H9 (cell line): ENCODE measurements around the gene TMEM63A. TPM values are rescaled to one million over a fixed set of nuclear protein-coding genes. Genes with fewer than 3 reads are reported as not detected.

Experiments used
- DNase-seq: peaks from one replicate; pipeline ENCODE4 v3.0.0-alpha.2; 2017
- H2AFZ ChIP-seq: one replicate; pipeline ENCODE4 v1.6.1; 2013; ENCODE audit warnings: mild to moderate bottlenecking, low read length, control low read depth, moderate library complexity
- H2AK5ac ChIP-seq: 2 replicates; pipeline ENCODE4 v1.6.1; 2013; ENCODE audit warnings: low read length, control low read depth, mixed read lengths; ENCODE audit not compliant: insufficient read length
- H2BK120ac ChIP-seq: one replicate; pipeline ENCODE4 v1.6.1; 2013; ENCODE audit warnings: low read depth, mild to moderate bottlenecking, low read length, control low read depth, inconsistent platforms; ENCODE audit not compliant: poor library complexity, severe bottlenecking
- H2BK12ac ChIP-seq: 2 replicates; pipeline ENCODE4 v1.6.1; 2013; ENCODE audit warnings: low read length, control low read depth, mixed read lengths, low read depth; ENCODE audit not compliant: insufficient read length
- H2BK15ac ChIP-seq: 2 replicates; pipeline ENCODE4 v1.6.1; 2013; ENCODE audit warnings: low read depth, low read length, control low read depth
- H2BK20ac ChIP-seq: one replicate; pipeline ENCODE4 v1.6.1; 2013; ENCODE audit warnings: low read depth, mild to moderate bottlenecking, low read length, control low read depth, inconsistent platforms; ENCODE audit not compliant: poor library complexity, severe bottlenecking
- H2BK5ac ChIP-seq: 2 replicates; pipeline ENCODE4 v1.6.1; 2013; ENCODE audit warnings: low read length, control low read depth, mixed read lengths; ENCODE audit not compliant: insufficient read length
- H3K14ac ChIP-seq: 2 replicates; pipeline ENCODE4 v1.6.1; 2013; ENCODE audit warnings: low read length, control low read depth; ENCODE audit not compliant: insufficient read depth
- H3K18ac ChIP-seq: 2 replicates; pipeline ENCODE4 v1.6.1; 2013; ENCODE audit warnings: low read depth, mild to moderate bottlenecking, mixed read lengths, low read length, control low read depth; ENCODE audit not compliant: insufficient read length
- H3K23ac ChIP-seq: 2 replicates; pipeline ENCODE4 v1.6.1; 2013; ENCODE audit warnings: low read length, control low read depth, mixed read lengths, low read depth; ENCODE audit not compliant: insufficient read length
- H3K23me2 ChIP-seq: 2 replicates; pipeline ENCODE4 v1.6.1; 2013; ENCODE audit warnings: low read depth, mild to moderate bottlenecking, mixed read lengths, low read length, control low read depth; ENCODE audit not compliant: insufficient read length, poor library complexity, severe bottlenecking
- H3K27ac ChIP-seq: 2 replicates; pipeline ENCODE4 v1.5.1; 2013; ENCODE audit warnings: low read length, control low read depth, mixed read lengths, low read depth; ENCODE audit not compliant: insufficient read length
- H3K27me3 ChIP-seq: 2 replicates; pipeline ENCODE4 v1.6.1; 2013; ENCODE audit warnings: low read length, control low read depth, inconsistent platforms; ENCODE audit not compliant: insufficient read depth
- H3K4ac ChIP-seq: 2 replicates; pipeline ENCODE4 v1.6.1; 2013; ENCODE audit warnings: low read depth, mild to moderate bottlenecking, control low read depth, inconsistent platforms, low read length, moderate library complexity
- H3K4me1 ChIP-seq: 2 replicates; pipeline ENCODE4 v1.6.1; 2013; ENCODE audit warnings: low read length, control low read depth, inconsistent platforms; ENCODE audit not compliant: insufficient read depth
- H3K4me2 ChIP-seq: 2 replicates; pipeline ENCODE4 v1.6.1; 2013; ENCODE audit warnings: low read length, control low read depth, mixed read lengths; ENCODE audit not compliant: insufficient read length, insufficient read depth
- H3K56ac ChIP-seq: 2 replicates; pipeline ENCODE4 v1.6.1; 2013; ENCODE audit warnings: low read depth, mild to moderate bottlenecking, mixed read lengths, low read length, control low read depth; ENCODE audit not compliant: insufficient read length
- H3K79me1 ChIP-seq: 2 replicates; pipeline ENCODE4 v1.6.1; 2013; ENCODE audit warnings: low read depth, mild to moderate bottlenecking, moderate library complexity, low read length, control low read depth, inconsistent platforms; ENCODE audit not compliant: insufficient read depth, poor library complexity, severe bottlenecking
- H3K79me2 ChIP-seq: 2 replicates; pipeline ENCODE4 v1.6.1; 2013; ENCODE audit warnings: low read length, control low read depth, inconsistent platforms; ENCODE audit not compliant: insufficient read depth
- H3K9ac ChIP-seq: 2 replicates; pipeline ENCODE4 v1.6.1; 2013; ENCODE audit warnings: low read length, control low read depth, mixed read lengths; ENCODE audit not compliant: insufficient read length; ENCODE audit errors: extremely low read depth
- H3K9me3 ChIP-seq: one replicate; pipeline ENCODE4 v1.6.1; 2013; ENCODE audit warnings: low read depth, low read length, inconsistent platforms; ENCODE audit not compliant: control insufficient read depth
- H3T11ph ChIP-seq: one replicate; pipeline ENCODE4 v1.6.1; 2013; ENCODE audit warnings: mild to moderate bottlenecking, low read length, control low read depth, inconsistent platforms
- H4K20me1 ChIP-seq: one replicate; pipeline ENCODE4 v1.6.1; 2013; ENCODE audit not compliant: control insufficient read depth, insufficient read length, insufficient read depth
- H4K5ac ChIP-seq: 2 replicates; pipeline ENCODE4 v1.6.1; 2013; ENCODE audit warnings: low read depth, mild to moderate bottlenecking, mixed read lengths, low read length, control low read depth; ENCODE audit not compliant: insufficient read length
- H4K8ac ChIP-seq: replicated peaks from 2 replicates; pipeline ENCODE4 v1.6.1; 2013; ENCODE audit warnings: low read length, control low read depth, mixed read lengths, low read depth; ENCODE audit not compliant: insufficient read length
- H4K91ac ChIP-seq: 2 replicates; pipeline ENCODE4 v1.6.1; 2013; ENCODE audit warnings: low read depth, mild to moderate bottlenecking, moderate library complexity, mixed read lengths, low read length, control low read depth; ENCODE audit not compliant: insufficient read length
- H3K27ac Mint-ChIP-seq, 3 experiments: 2 replicates in 2 of 3; 3 replicates in 1 of 3; pipeline ENCODE4 v1.8.0; 2020 to 2021; ENCODE audit warnings: mixed read lengths in 3 of 3, mild to moderate bottlenecking in 1 of 3, moderate library complexity in 1 of 3
- H3K27me3 Mint-ChIP-seq: 2 replicates; pipeline ENCODE4 v1.8.0; 2021; ENCODE audit warnings: low read depth, mild to moderate bottlenecking, moderate library complexity, mixed read lengths
- H3K36me3 Mint-ChIP-seq, 3 experiments: 2 replicates in 2 of 3; 3 replicates in 1 of 3; pipeline ENCODE4 v1.8.0; 2020 to 2021; ENCODE audit warnings: low read depth in 3 of 3, mixed read lengths in 3 of 3; ENCODE audit not compliant: insufficient read depth in 1 of 3
- H3K4me1 Mint-ChIP-seq, 2 experiments: 2 replicates each; pipeline ENCODE4 v1.8.0; 2020; ENCODE audit warnings: mixed read lengths in 2 of 2
- H3K4me3 Mint-ChIP-seq, 2 experiments: 2 replicates in 1 of 2; 3 replicates in 1 of 2; pipeline ENCODE4 v1.8.0; 2020 to 2021; ENCODE audit warnings: mild to moderate bottlenecking in 2 of 2, mixed read lengths in 2 of 2, moderate library complexity in 1 of 2
- H3K9me3 Mint-ChIP-seq, 2 experiments: 2 replicates in 1 of 2; 3 replicates in 1 of 2; pipeline ENCODE4 v1.8.0; 2020; ENCODE audit warnings: mild to moderate bottlenecking in 2 of 2, mixed read lengths in 2 of 2, moderate library complexity in 1 of 2
- CTCF ChIP-seq: fragments of 200-600 bp; sonication (generic); conservative IDR thresholded peaks from 3 replicates; pipeline ENCODE4 v1.8.0; 2021; ENCODE audit warnings: antibody characterized with exemption, mild to moderate bottlenecking
- WGBS: extraction: QIAGEN DNeasy Blood & Tissue Kit; methylation state at CpG from one replicate; pipeline ENCODE4 v1.1.7; 2013; ENCODE audit warnings: missing lambda C conversion rate, low lambda C conversion rate, mixed read lengths; ENCODE audit not compliant: insufficient read length; ENCODE audit errors: extremely low coverage; 5-methylcytosine and 5-hydroxymethylcytosine counted together
- total RNA-seq: library from RNA; stranded (reverse); gene quantifications from 2 replicates; pipeline ENCODE4 v1.2.1, GENCODE V29; 2021

The TMEM63A gene
- total RNA-seq, 1 experiment from 2014 or later: 75.7 TPM

- Histone ChIP-seq H2BK120ac (no peak overlapping the region), H4K8ac (no peak overlapping the region), H3K14ac (peak overlapping the region; percentile 5; the same call in 1 of the 2 replicates), H3T11ph (no peak overlapping the region), H3K79me2 (no peaks in the 10 kb centered on the region), H2AK5ac (no peak overlapping the region), H3K79me1 (no peaks in the 10 kb centered on the region), H3K9me3 (no peaks in the 10 kb centered on the region), H3K56ac (no peak overlapping the region), H3K9ac (no peak overlapping the region), H3K4ac (no peak overlapping the region), H4K91ac (no peak overlapping the region), H3K18ac (no peak overlapping the region), H2AFZ (no peak overlapping the region), H4K20me1 (no peaks in the 10 kb centered on the region), H4K5ac (no peak overlapping the region), H3K23me2 (no peaks in the 10 kb centered on the region), H2BK15ac (no peak overlapping the region), H2BK20ac (no peak overlapping the region), H3K4me1 (no peaks in the 10 kb centered on the region; the same call in 1 of the 2 replicates), H2BK12ac (no peak overlapping the region), H3K27ac (no peak overlapping the region), H2BK5ac (no peak overlapping the region), H3K23ac (no peak overlapping the region), H3K27me3 (no peaks in the 10 kb centered on the region), H3K4me2 (no peak overlapping the region)
- Mint-ChIP-seq H3K4me1 (peaks cover 13 to 18% of the 10 kb centered on the region in 2 experiments), H3K27me3 (peaks cover 3% of the 10 kb centered on the region), H3K9me3 (no peaks in the 10 kb centered on the region), H3K27ac (no peak overlapping the region; a peak in 1 of 7 replicates), H3K36me3 (no peaks in the 10 kb centered on the region), H3K4me3 (no peak overlapping the region)
- no peak for TF ChIP-seq CTCF
- no CpG with 5 or more reads among the region's 6 CpGs for WGBS
- no peak for DNase-seq
Measured at GRCh38 chr1:225906467-225906866, 24.3 kb upstream of the TMEM63A start.
